Measurements from ENCODE around the gene IPCEF1. TPM values are rescaled to one million over a fixed set of nuclear protein-coding genes. Genes with fewer than 3 reads are reported as not detected.
A peak's percentile ranks its signal among the peaks of the same experiment; 100 is the strongest.

IPCEF1 gene
- total RNA-seq, 4 donors from 2014 or later, result 0.37 to 8.7 (median 3.8) TPM

DNA sequence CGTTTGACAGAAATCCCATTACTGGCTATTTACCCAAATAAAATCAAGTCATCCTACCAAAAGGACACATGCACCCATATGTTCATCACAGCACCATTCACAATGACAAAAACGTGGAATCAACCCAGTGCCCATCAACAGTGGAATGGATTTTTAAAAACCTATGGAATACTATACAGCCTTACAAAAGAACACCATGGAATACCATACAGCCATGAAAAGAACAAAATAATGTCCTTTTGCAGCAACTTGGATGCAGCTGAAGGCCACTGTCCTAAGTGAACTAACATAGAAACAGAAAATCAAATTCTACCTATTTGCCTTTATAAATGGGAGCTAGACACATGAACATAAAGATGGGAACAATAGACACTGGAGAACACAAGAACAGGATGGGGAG lies 17.4 kb upstream of the IPCEF1 start:
- no peak overlapping the region for H3K27ac ChIP-seq
- 86 to 93% methylated on average over 2 of the region's 2 CpGs for WGBS, 2 donors (ENCODE audit: low coverage in 1 of 2)
- intact Hi-C loops (cut with DNase I; ENCODE audit: low total_unique reads) (no loop called here), in situ Hi-C loops (cut with MboI; ENCODE audit: low pct_ligation_motif_present in 1 of 4, low pct_unique_long_range_greater_than_20kb in 1 of 4, low sequenced_read_pairs in 3 of 4) (loop anchor here in 1 of 4 donors (25.0 kb wide), 1 partner anchor 212 kb away; no protein-coding TSS in a partner anchor)
- peaks cover 0 to 5% (median 0%) of the 10 kb centered on the region in 4 donors for H3K4me1 ChIP-seq
- DNase-seq, result no peak
- no peaks in the 10 kb centered on the region for H3K36me3 ChIP-seq
- no peak overlapping the region for H3K4me3 ChIP-seq
- TF ChIP-seq POLR2AphosphoS5 (IDR thresholded peaks at IDR 0.05) (no peak), CTCF (IDR thresholded peaks at IDR 0.05) (no peak), EP300 (IDR thresholded peaks at IDR 0.05; ENCODE audit: low read depth) (no peak), POLR2A (IDR thresholded peaks at IDR 0.05) (no peak)
- no peaks in the 10 kb centered on the region for H3K9me3 ChIP-seq
- H3K27me3 ChIP-seq, result no peaks in the 10 kb centered on the region

DNA sequence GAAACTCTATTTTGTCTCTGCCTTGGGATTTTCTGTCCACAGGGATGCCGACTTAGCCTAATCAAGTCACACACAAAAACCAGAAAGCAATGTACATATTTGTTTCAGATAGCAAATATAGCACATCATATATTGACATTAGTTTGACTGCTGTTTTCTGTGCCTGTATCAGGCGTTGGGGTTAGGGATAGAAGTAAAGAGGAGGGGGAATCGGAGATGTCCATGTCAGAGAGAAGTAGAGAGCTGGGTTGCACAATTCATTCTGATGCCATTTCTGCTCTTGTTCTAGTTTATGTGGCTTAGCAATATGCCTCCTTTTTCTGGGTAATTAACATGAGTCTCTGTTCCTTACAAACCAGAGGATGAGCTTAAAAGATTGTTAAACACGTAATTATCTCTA lies 14.7 kb upstream of the IPCEF1 start:
- WGBS, 2 donors (ENCODE audit: low coverage in 1 of 2), result 81 to 90% methylated on average over 4 of the region's 4 CpGs
- no peak overlapping the region for H3K27ac ChIP-seq
- H3K4me3 ChIP-seq, result no peak overlapping the region
- intact Hi-C loops (cut with DNase I; ENCODE audit: low total_unique reads), result no loop called here
- no peak for DNase-seq
- H3K36me3 ChIP-seq, result no peaks in the 10 kb centered on the region
- in situ Hi-C loops (cut with MboI; ENCODE audit: low pct_ligation_motif_present in 1 of 4, low pct_unique_long_range_greater_than_20kb in 1 of 4, low sequenced_read_pairs in 3 of 4), result loop anchor here in 1 of 4 donors (25.0 kb wide), 1 partner anchor 209 kb away; no protein-coding TSS in a partner anchor
- no peak for TF ChIP-seq POLR2A (IDR thresholded peaks at IDR 0.05)
- TF ChIP-seq CTCF (IDR thresholded peaks at IDR 0.05), result no peak
- TF ChIP-seq EP300 (IDR thresholded peaks at IDR 0.05; ENCODE audit: low read depth), result no peak
- no peak for TF ChIP-seq POLR2AphosphoS5 (IDR thresholded peaks at IDR 0.05)
- H3K4me1 ChIP-seq, result peaks cover 0 to 5% (median 0%) of the 10 kb centered on the region in 4 donors
- no peaks in the 10 kb centered on the region for H3K9me3 ChIP-seq
- H3K27me3 ChIP-seq, result no peaks in the 10 kb centered on the region

GRCh38 chr6:154370545-154370944 lies 13.9 kb upstream of the IPCEF1 start:
- 14 to 23% methylated on average over 4 of the region's 4 CpGs for WGBS, 2 donors (ENCODE audit: low coverage in 1 of 2)
- Histone ChIP-seq H3K4me1 (peaks cover 0 to 5% (median 0%) of the 10 kb centered on the region in 4 donors), H3K36me3 (no peaks in the 10 kb centered on the region), H3K9me3 (no peaks in the 10 kb centered on the region), H3K27ac (no peak overlapping the region), H3K4me3 (no peak overlapping the region), H3K27me3 (no peaks in the 10 kb centered on the region)
- peak; percentile 14 for DNase-seq
- intact Hi-C loops (cut with DNase I; ENCODE audit: low total_unique reads) (no loop called here), in situ Hi-C loops (cut with MboI; ENCODE audit: low pct_ligation_motif_present in 1 of 4, low pct_unique_long_range_greater_than_20kb in 1 of 4, low sequenced_read_pairs in 3 of 4) (loop anchor here in 1 of 4 donors (25.0 kb wide), 1 partner anchor 208 kb away; no protein-coding TSS in a partner anchor)
- peak in 3 of 5 experiments; percentile 13 to 34 (median 26) for TF ChIP-seq CTCF (IDR thresholded peaks at IDR 0.05)
- TF ChIP-seq POLR2A (IDR thresholded peaks at IDR 0.05), result no peak
- TF ChIP-seq POLR2AphosphoS5 (IDR thresholded peaks at IDR 0.05), result no peak
- TF ChIP-seq EP300 (IDR thresholded peaks at IDR 0.05; ENCODE audit: low read depth), result no peak

DNA sequence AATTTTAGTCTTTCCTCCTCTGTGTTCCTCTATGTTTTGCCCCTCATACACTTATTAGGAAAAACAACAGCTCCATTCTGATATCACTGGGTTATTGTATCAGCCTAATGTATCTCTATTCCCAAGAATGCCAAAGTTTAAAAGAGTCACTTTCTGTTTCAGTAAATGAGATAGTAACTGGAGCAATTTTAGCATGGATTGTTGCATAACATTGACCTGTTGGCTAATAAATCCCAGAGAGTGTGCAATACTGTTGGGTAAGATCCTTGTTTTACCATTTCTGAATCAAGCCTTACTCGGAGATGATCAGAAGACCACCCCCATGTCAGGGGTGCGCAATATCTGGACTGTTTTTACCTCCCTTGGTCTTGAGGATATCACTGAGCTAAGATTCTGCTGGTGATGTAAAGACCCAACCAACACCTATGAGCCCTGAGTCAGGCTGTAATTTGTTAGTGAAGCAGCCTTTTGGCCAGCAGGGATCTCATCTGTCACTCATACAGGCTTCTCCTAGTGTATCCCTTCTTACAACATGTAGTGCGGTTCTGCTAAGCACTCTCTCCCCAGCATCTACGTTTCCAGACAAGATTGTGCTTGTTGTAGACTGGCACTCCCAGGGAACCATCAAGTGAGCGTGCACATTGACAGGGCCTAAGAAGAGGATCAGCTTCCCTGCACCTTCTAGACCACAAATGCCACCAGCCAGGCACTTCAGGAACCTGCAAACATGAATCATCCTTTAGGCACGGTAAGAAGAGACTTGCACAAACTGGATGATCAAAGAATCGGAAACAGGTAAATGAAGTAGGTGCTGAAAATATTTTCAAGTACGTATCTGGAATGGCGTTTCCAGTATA lies 11.5 kb upstream of the IPCEF1 start:
- Histone ChIP-seq H3K36me3 (no peaks in the 10 kb centered on the region), H3K27me3 (no peaks in the 10 kb centered on the region), H3K9me3 (no peaks in the 10 kb centered on the region), H3K4me3 (no peak overlapping the region), H3K4me1 (peaks cover 0 to 5% (median 0%) of the 10 kb centered on the region in 4 donors), H3K27ac (no peak overlapping the region)
- TF ChIP-seq POLR2AphosphoS5 (IDR thresholded peaks at IDR 0.05), result no peak
- no peak for TF ChIP-seq EP300 (IDR thresholded peaks at IDR 0.05; ENCODE audit: low read depth)
- TF ChIP-seq CTCF (IDR thresholded peaks at IDR 0.05), result no peak
- no peak for TF ChIP-seq POLR2A (IDR thresholded peaks at IDR 0.05)
- in situ Hi-C loops (cut with MboI; ENCODE audit: low pct_ligation_motif_present in 1 of 4, low pct_unique_long_range_greater_than_20kb in 1 of 4, low sequenced_read_pairs in 3 of 4), result loop anchor here in 1 of 4 donors (25.0 kb wide), 1 partner anchor 206 kb away; no protein-coding TSS in a partner anchor
- intact Hi-C loops (cut with DNase I; ENCODE audit: low total_unique reads), result no loop called here
- no peak for DNase-seq
- WGBS, 2 donors (ENCODE audit: low coverage in 1 of 2), result 80 to 82% methylated on average over 9 of the region's 9 CpGs

Data from transverse colon (tissue), 4 donors.